GM10266 (cell line): ENCODE measurements around the gene NUB1.

Experiments
- DNase-seq: peaks from one replicate; pipeline ENCODE4 v3.0.0; 2012; ENCODE audit errors: extremely low spot score
- CTCF ChIP-seq: IDR thresholded peaks from 2 replicates; pipeline ENCODE4 v1.5.1; 2012; ENCODE audit warnings: mild to moderate bottlenecking, low read depth; ENCODE audit not compliant: control insufficient read depth, insufficient read depth; ENCODE audit errors: missing control alignments

The NUB1 gene

GRCh38 chr7:151368136-151368571 lies 26.5 kb downstream of the NUB1 start:
- peak; percentile 90 for TF ChIP-seq CTCF
- DNase-seq = peak; percentile 83

GRCh38 chr7:151371266-151371665 lies 29.7 kb downstream of the NUB1 start:
- no peak for TF ChIP-seq CTCF
- DNase-seq = no peak

- no peak for DNase-seq
- TF ChIP-seq CTCF = no peak
Observed at GRCh38 chr7:151372612-151373265, 31.1 kb downstream of the NUB1 start.

GRCh38 chr7:151373599-151373998 lies 32.0 kb downstream of the NUB1 start:
- no peak for TF ChIP-seq CTCF
- DNase-seq = no peak

- no peak for DNase-seq
- no peak for TF ChIP-seq CTCF
Observed at GRCh38 chr7:151374139-151374538, 32.5 kb downstream of the NUB1 start.

GRCh38 chr7:151374726-151375125 lies 33.1 kb downstream of the NUB1 start:
- no peak for TF ChIP-seq CTCF

GRCh38 chr7:151375530-151376217 lies 34.1 kb downstream of the NUB1 start:
- TF ChIP-seq CTCF = no peak
- no peak for DNase-seq

More at GRCh38 chr7:151374726-151375125, 33.1 kb downstream of the NUB1 start:
- no peak for DNase-seq
